Suprapubic skin (tissue), 4 donors: Measurements from ENCODE around the gene ABHD2. TPM values are rescaled to one million over a fixed set of nuclear protein-coding genes. Genes with fewer than 3 reads are reported as not detected.

ENCODE experiments used
- DNase-seq, 2 donors: peaks; one replicate each; pipeline ENCODE4 v3.0.0-alpha.2; 2019; ENCODE audit warnings: low spot score in 2 of 2
- H3K27ac ChIP-seq: fragments of 200-600 bp; sonication (generic); one replicate; pipeline ENCODE4 v1.5.1; 2019
- H3K27me3 ChIP-seq: fragments of 200-600 bp; sonication (generic); one replicate; pipeline ENCODE4 v1.5.1; 2019
- H3K36me3 ChIP-seq: fragments of 200-600 bp; sonication (generic); one replicate; pipeline ENCODE4 v1.5.1; 2019
- H3K4me1 ChIP-seq: fragments of 200-600 bp; sonication (generic); one replicate; pipeline ENCODE4 v1.5.1; 2019
- H3K4me3 ChIP-seq: fragments of 200-600 bp; sonication (generic); one replicate; pipeline ENCODE4 v1.5.1; 2019; ENCODE audit warnings: mild to moderate bottlenecking
- H3K9me3 ChIP-seq: fragments of 200-600 bp; sonication (generic); one replicate; pipeline ENCODE4 v1.5.1; 2019
- CTCF ChIP-seq, 2 donors: fragments of 200-600 bp in 1 of 2; fragments of 450-650 bp in 1 of 2; sonication (generic) in 1 of 2; IDR thresholded peaks; one replicate each; pipeline ENCODE4 v1.5.1; 2016 to 2019; ENCODE audit warnings: antibody characterized with exemption in 2 of 2, mild to moderate bottlenecking in 1 of 2, moderate library complexity in 1 of 2
- EP300 ChIP-seq: sonication (generic); formaldehyde crosslinking; IDR thresholded peaks from one replicate; pipeline ENCODE4 v1.6.1; 2017; ENCODE audit warnings: antibody characterized with exemption
- POLR2A ChIP-seq, 2 donors: fragments of 450-650 bp; IDR thresholded peaks; one replicate each; pipeline ENCODE4 v1.6.1; 2017; ENCODE audit warnings: antibody characterized with exemption in 2 of 2, mild to moderate bottlenecking in 2 of 2, moderate library complexity in 2 of 2
- POLR2AphosphoS5 ChIP-seq, 3 donors: sonication (generic); formaldehyde crosslinking; IDR thresholded peaks; one replicate each; pipeline ENCODE4 v1.6.1; 2017; ENCODE audit warnings: antibody characterized with exemption in 3 of 3
- WGBS: methylation state at CpG from one replicate; pipeline ENCODE4 v1.1.5; 2018; 5-methylcytosine and 5-hydroxymethylcytosine counted together
- total RNA-seq, 4 donors: library from RNA; depleted of rRNA; stranded (reverse); fragments of >200 nt; gene quantifications; one replicate each; pipeline ENCODE4 v1.1.0, GENCODE V29; 2016

Gene ABHD2
- total RNA-seq, 4 donors from 2014 or later: 38.0 to 78.0 (median 63.2) TPM

GRCh38 chr15:89221543-89221942 lies 133.3 kb downstream of the ABHD2 start, which contains the start of gene RLBP1:
Gene RLBP1 (minus strand): TSS chr15:89221579. CDS start chr15:89218975, 2,604 bp downstream.
- Histone ChIP-seq H3K27me3 (no peaks in the 10 kb centered on the region), H3K4me3 (no peak within 1 kb of the TSS), H3K27ac (no peak within 1 kb of the TSS), H3K36me3 (no peaks in the 10 kb centered on the region), H3K9me3 (no peaks in the 10 kb centered on the region), H3K4me1 (no peaks in the 10 kb centered on the region)
- DNase-seq: no peak
- TF ChIP-seq POLR2AphosphoS5 (IDR thresholded peaks at IDR 0.05): no peak
- TF ChIP-seq EP300: no peak
- no peak for TF ChIP-seq POLR2A (IDR thresholded peaks at IDR 0.05)
- no peak for TF ChIP-seq CTCF (IDR thresholded peaks at IDR 0.05)
- WGBS: 77% methylated on average over 11 of the region's 11 CpGs

- H3K4me1 ChIP-seq: no peaks in the 10 kb centered on the region
- no peak for TF ChIP-seq CTCF (IDR thresholded peaks at IDR 0.05)
- no peak for TF ChIP-seq EP300
- no peaks in the 10 kb centered on the region for H3K36me3 ChIP-seq
- H3K27me3 ChIP-seq: no peaks in the 10 kb centered on the region
- no peaks in the 10 kb centered on the region for H3K9me3 ChIP-seq
- no peak for DNase-seq
- no peak overlapping the region for H3K27ac ChIP-seq
- WGBS: 96% methylated on average over 5 of the region's 5 CpGs
- H3K4me3 ChIP-seq: no peak overlapping the region
These were observed 137.3 kb downstream of the ABHD2 start for GRCh38 chr15:89225588-89225987.

- Histone ChIP-seq H3K36me3 (no peaks in the 10 kb centered on the region), H3K9me3 (no peaks in the 10 kb centered on the region), H3K4me1 (no peaks in the 10 kb centered on the region), H3K27me3 (no peaks in the 10 kb centered on the region), H3K4me3 (no peak overlapping the region), H3K27ac (no peak overlapping the region)
- WGBS: 93% methylated on average over 14 of the region's 14 CpGs
- no peak for DNase-seq
- TF ChIP-seq EP300 (no peak), CTCF (IDR thresholded peaks at IDR 0.05) (no peak), POLR2AphosphoS5 (IDR thresholded peaks at IDR 0.05) (no peak), POLR2A (IDR thresholded peaks at IDR 0.05) (no peak)
These were observed 138.3 kb downstream of the ABHD2 start for GRCh38 chr15:89226359-89227221.

- no peaks in the 10 kb centered on the region for H3K9me3 ChIP-seq
- no peak for DNase-seq
- H3K27ac ChIP-seq: no peak overlapping the region
- no peaks in the 10 kb centered on the region for H3K27me3 ChIP-seq
- H3K36me3 ChIP-seq: no peaks in the 10 kb centered on the region
- H3K4me3 ChIP-seq: no peak overlapping the region
- 81% methylated on average over 7 of the region's 7 CpGs for WGBS
- no peaks in the 10 kb centered on the region for H3K4me1 ChIP-seq
- TF ChIP-seq CTCF (IDR thresholded peaks at IDR 0.05) (no peak), POLR2A (IDR thresholded peaks at IDR 0.05) (no peak), POLR2AphosphoS5 (IDR thresholded peaks at IDR 0.05) (no peak), EP300 (no peak)
These were observed 139.2 kb downstream of the ABHD2 start for GRCh38 chr15:89227425-89227824.

GRCh38 chr15:89230277-89230676 lies 142.0 kb downstream of the ABHD2 start:
- H3K27me3 ChIP-seq: no peaks in the 10 kb centered on the region
- H3K4me3 ChIP-seq: no peak overlapping the region
- H3K4me1 ChIP-seq: no peaks in the 10 kb centered on the region
- TF ChIP-seq EP300 (no peak), CTCF (IDR thresholded peaks at IDR 0.05) (no peak), POLR2A (IDR thresholded peaks at IDR 0.05) (no peak)
- no peaks in the 10 kb centered on the region for H3K36me3 ChIP-seq
- 59% methylated on average over 5 of the region's 5 CpGs for WGBS
- DNase-seq: no peak
- no peaks in the 10 kb centered on the region for H3K9me3 ChIP-seq
- H3K27ac ChIP-seq: no peak overlapping the region
